Sigmoid colon (tissue), 3 donors: ENCODE measurements around the gene BUB1.

ENCODE experiments used
- CTCF ChIP-seq, 4 experiments: fragments of 450-650 bp in 3 of 4; fragments of 200-600 bp in 1 of 4; IDR thresholded peaks; one replicate each; pipeline ENCODE4 v1.5.1; 2016 to 2019; ENCODE audit warnings: antibody characterized with exemption in 4 of 4, mild to moderate bottlenecking in 3 of 4, moderate library complexity in 2 of 4
- POLR2A ChIP-seq, 2 donors: fragments of 450-650 bp; IDR thresholded peaks; one replicate each; pipeline ENCODE4 v1.6.1; 2016; ENCODE audit warnings: antibody characterized with exemption in 2 of 2, mild to moderate bottlenecking in 2 of 2, moderate library complexity in 2 of 2

- TF ChIP-seq CTCF (IDR thresholded peaks at IDR 0.05), result no peak
- no peak for TF ChIP-seq POLR2A (IDR thresholded peaks at IDR 0.05)
Measured at GRCh38 chr2:110679865-110680264, 2.0 kb upstream of the BUB1 start.
